AG09319 (cell line): ENCODE measurements around the gene PDE4B.

Experiments used
- DNase-seq: peaks from one replicate; pipeline ENCODE4 v3.0.0-alpha.2; 2010; ENCODE audit warnings: low read depth; ENCODE audit errors: extremely low read depth
- CTCF ChIP-seq: IDR thresholded peaks from 2 replicates; pipeline ENCODE4 v1.5.1; 2011; ENCODE audit warnings: low read depth, mild to moderate bottlenecking, inconsistent platforms, low read length, moderate library complexity

Gene PDE4B

DNA sequence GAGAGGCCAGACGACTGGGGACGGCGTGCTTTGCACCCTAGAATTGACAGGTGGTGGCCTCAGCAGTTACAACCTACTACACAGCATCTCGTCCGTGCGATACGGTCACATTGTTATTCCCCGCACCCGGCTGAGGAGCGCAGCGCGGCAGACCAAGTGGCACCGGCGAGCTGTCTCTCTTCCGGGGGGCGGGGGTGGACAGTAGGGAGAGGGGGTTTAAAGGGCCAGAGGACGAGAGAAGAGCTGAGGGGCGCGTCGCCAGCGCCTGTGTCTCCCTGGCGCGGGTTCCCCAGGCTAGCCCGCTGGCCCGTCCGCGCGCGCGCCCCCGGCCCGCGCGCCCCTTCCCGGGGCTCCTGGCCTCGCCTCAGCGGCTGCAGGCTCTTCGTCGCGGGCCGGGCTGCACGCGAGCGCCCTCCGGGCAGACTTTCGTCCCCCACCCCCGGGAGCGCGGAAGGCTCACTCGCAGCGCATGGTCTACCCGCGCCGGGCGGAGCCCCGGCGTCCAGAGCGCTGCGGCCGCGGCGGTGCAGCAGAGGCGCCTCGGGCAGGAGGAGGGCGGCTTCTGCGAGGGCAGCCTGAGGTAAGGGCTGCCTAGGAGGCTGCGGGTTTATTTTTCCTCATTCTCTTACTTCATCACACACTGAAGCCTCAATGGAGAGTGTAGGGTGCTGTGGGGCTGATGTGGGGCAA, at the start of gene PDE4B:
PDE4B (plus strand) TSS at position 227 of the 690 bp plus-strand sequence.
- no peak for DNase-seq
- no peak for TF ChIP-seq CTCF

- TF ChIP-seq CTCF = no peak
- DNase-seq = no peak
These were observed 48.0 kb upstream of the PDE4B start for GRCh38 chr1:65744731-65745130.

- no peak for DNase-seq
- no peak for TF ChIP-seq CTCF
These were observed 40.7 kb upstream of the PDE4B start for GRCh38 chr1:65751961-65752360.

DNA sequence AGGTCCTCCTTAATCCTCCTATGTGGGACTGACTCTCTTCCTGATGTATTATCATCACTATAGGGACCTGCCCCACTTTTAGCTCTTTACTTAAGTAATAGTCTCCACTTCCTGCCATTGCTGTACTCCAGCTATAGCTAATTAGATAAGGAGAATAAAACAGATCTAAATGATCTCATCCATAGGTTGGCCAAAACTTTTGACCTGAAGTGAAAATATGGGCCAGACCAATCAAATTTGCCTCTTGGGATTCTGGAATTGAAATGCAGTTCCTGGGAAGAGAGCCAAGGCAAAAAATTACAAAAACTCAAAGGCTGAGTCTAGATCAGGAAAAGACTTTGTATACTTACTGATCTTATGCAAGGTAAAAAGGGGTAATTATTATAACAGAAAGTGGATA, 36.1 kb upstream of the PDE4B start:
- DNase-seq = no peak
- TF ChIP-seq CTCF = no peak

GRCh38 chr1:65757531-65757930, 35.2 kb upstream of the PDE4B start:
- no peak for DNase-seq
- TF ChIP-seq CTCF = no peak

- no peak for DNase-seq
- no peak for TF ChIP-seq CTCF
These were observed 34.6 kb upstream of the PDE4B start for GRCh38 chr1:65758128-65758527.

DNA sequence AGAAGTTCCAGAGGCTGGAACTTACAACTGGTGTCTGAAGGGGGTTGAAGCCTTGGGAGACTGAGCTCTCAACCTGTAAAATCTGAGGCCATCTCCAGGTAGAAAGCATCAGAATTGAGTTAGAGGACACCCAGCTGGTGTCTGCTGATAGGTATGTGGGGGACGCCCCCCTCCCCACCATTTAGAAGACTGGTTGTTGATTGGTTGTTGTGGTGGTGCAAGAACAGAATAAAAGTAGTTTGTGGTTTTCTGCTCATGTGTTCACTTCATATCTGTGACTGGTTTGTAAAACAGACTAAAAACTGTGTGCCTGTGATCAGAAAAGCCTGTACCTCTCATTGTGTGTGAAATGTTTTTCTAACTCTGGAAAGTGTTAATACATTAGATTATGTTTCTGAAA, 33.2 kb upstream of the PDE4B start:
- DNase-seq = no peak
- TF ChIP-seq CTCF = no peak
